K562 treated with DMSO at 1 percent for 24 hours (cell line): ENCODE measurements around the gene SLC31A2. TPM values are rescaled to one million over a fixed set of nuclear protein-coding genes. Genes with fewer than 3 reads are reported as not detected.

Experiments
- total RNA-seq: library from RNA; unstranded; fragments of 300-600 nt; gene quantifications from 2 replicates; pipeline ENCODE4 v1.2.3, GENCODE V29; 2022; ENCODE audit warnings: low read depth; ENCODE audit not compliant: insufficient read depth

Gene SLC31A2, protein sequence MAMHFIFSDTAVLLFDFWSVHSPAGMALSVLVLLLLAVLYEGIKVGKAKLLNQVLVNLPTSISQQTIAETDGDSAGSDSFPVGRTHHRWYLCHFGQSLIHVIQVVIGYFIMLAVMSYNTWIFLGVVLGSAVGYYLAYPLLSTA
- total RNA-seq: 4.0 and 4.8 TPM in 2 replicates

DNA sequence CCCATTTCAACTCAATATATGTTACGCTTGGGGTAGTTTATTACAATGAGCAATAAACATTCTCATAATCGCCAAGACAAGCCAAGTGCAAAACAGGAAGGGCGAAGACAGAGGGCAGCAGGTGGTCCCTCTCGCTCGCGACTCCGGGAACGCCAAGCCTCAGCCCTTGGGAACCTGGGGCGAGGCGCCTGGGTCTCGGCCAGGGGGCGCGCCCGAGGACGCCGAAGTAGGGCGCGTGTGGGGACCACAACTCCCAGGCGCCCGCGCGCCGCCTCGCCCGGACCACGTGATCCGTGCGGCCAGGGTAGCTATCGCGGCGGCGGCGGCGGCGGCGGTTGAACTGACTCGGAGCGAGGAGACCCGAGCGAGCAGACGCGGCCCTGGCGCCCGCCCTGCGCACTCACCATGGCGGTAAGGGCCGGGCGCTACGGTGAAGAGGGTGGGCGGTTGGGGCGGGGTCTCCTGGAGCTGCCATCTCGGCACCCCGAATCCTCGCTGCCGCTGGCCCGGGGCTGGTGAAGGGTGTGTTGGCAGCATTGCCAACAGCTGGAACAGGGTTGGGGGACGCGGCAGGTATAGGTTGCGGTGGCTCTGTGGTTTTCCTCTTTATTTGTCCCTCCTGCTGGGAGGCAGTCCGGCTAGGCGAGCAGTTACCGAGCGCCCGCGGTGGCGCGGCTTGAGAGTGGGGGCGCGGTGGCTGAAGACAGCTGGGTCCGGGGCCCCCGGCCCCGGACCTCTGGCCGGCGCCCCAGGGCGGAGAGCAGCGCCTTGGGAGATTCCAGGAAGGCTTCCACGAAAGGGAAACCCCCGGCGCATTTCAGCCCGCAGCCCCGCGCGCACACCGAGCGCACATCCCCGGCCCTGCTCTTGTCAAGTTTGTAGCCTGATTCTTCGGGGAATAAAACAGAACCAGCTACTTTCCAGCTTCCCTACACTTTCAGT, at the start of gene SLC31A2:
SLC31A2 (plus strand) TSS at position 338 of the 942 bp plus-strand sequence; CDS start at position 406, 68 bp downstream.

Other genes with a start within 250 kb of the SLC31A2 start
- gene ZNF883, start 138.8 kb upstream of the SLC31A2 start, total RNA-seq: 1.8 and 2.4 TPM in 2 replicates
- 0.17 and 0.43 TPM in 2 replicates for gene ZFP37, start 94.3 kb upstream of the SLC31A2 start, total RNA-seq
- 14.3 and 17.2 TPM in 2 replicates for gene FKBP15, start 70.3 kb downstream of the SLC31A2 start, total RNA-seq
- gene SLC31A1, start 70.5 kb downstream of the SLC31A2 start, total RNA-seq: 33.4 and 34.5 TPM in 2 replicates
- gene CDC26, start 124.6 kb downstream of the SLC31A2 start, total RNA-seq: 19.5 and 24.3 TPM in 2 replicates
- 21.7 and 23.2 TPM in 2 replicates for gene PRPF4, start 124.7 kb downstream of the SLC31A2 start, total RNA-seq
- gene RNF183, start 152.4 kb downstream of the SLC31A2 start, total RNA-seq: 0.25 and 0.78 TPM in 2 replicates
- gene WDR31, start 189.3 kb downstream of the SLC31A2 start, total RNA-seq: 5.6 and 6.3 TPM in 2 replicates
- 1.9 and 2.3 TPM in 2 replicates for gene BSPRY, start 198.5 kb downstream of the SLC31A2 start, total RNA-seq
- 51.6 and 52.3 TPM in 2 replicates for gene HDHD3, start 226.0 kb downstream of the SLC31A2 start, total RNA-seq